Measurements from ENCODE around the gene FRMD4A. TPM values are rescaled to one million over a fixed set of nuclear protein-coding genes. Genes with fewer than 3 reads are reported as not detected.

Gene FRMD4A
- total and polyA plus RNA-seq, 12 donors, result 17.4 to 43.4 (median 30.3) TPM

GRCh38 chr10:13998163-13998835, 332.4 kb downstream of the FRMD4A start:
- no peak overlapping the region for H3K27ac ChIP-seq
- no peak overlapping the region for H3K4me3 ChIP-seq
- H3K27me3 ChIP-seq, result no peaks in the 10 kb centered on the region
- TF ChIP-seq CTCF (IDR thresholded peaks at IDR 0.05), result no peak
- no peak for DNase-seq
- H3K9me3 ChIP-seq, result no peaks in the 10 kb centered on the region
- peak in 3 of 8 donors; percentile 16 to 38 (median 32) for ATAC-seq
- no peaks in the 10 kb centered on the region for H3K36me3 ChIP-seq
- H3K4me1 ChIP-seq, result peaks cover 0 to 27% (median 12%) of the 10 kb centered on the region in 9 donors
- intact Hi-C loops (cut with DNase I), result loop anchor here in 1 of 10 donors (5.0 to 10.0 kb wide), 2 partner anchors 44 to 213 kb away; no protein-coding TSS in a partner anchor
- WGBS, 2 donors, result 40 to 43% methylated on average over 5 of the region's 5 CpGs

DNA sequence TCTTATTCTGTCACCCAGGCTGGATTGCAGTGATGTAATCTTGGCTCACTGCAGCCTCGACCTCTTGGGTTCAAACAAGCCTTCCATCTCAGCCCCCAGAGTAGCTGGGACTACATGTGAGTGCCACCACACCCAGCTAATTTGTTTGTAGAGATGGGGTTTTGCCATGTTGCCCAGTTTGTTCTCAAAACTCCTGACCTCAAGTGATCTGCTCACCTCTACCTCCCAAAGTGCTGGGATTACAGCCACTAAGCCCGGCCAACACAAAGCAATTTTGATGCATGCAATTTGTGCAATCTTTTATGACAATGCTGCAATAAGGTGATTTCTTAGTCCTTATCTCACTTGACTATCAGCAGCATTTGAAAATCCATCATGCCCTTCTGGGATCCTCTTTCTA, 333.1 kb downstream of the FRMD4A start:
- Histone ChIP-seq H3K36me3 (no peaks in the 10 kb centered on the region), H3K4me1 (peaks cover 0 to 34% (median 17%) of the 10 kb centered on the region in 9 donors), H3K4me3 (no peak overlapping the region), H3K9me3 (no peaks in the 10 kb centered on the region), H3K27me3 (no peaks in the 10 kb centered on the region), H3K27ac (no peak overlapping the region)
- intact Hi-C loops (cut with DNase I), result loop anchor here in 1 of 10 donors (5.0 to 10.0 kb wide), 2 partner anchors 45 to 213 kb away; no protein-coding TSS in a partner anchor
- DNase-seq, result no peak
- no peak for TF ChIP-seq CTCF (IDR thresholded peaks at IDR 0.05)
- 77 to 78% methylated on average over 2 of the region's 2 CpGs for WGBS, 2 donors
- peak in 1 of 8 donors; percentile 14 for ATAC-seq

GRCh38 chr10:13994932-13995331, 335.8 kb downstream of the FRMD4A start:
- no peaks in the 10 kb centered on the region for H3K9me3 ChIP-seq
- peak in 2 of 9 donors; percentile 10 to 15 for TF ChIP-seq CTCF (IDR thresholded peaks at IDR 0.05)
- no peak overlapping the region for H3K4me3 ChIP-seq
- H3K4me1 ChIP-seq, result peaks cover 2 to 61% (median 40%) of the 10 kb centered on the region in 9 donors
- DNase-seq, result no peak
- H3K36me3 ChIP-seq, result no peaks in the 10 kb centered on the region
- no peaks in the 10 kb centered on the region for H3K27me3 ChIP-seq
- ATAC-seq, result no peak
- intact Hi-C loops (cut with DNase I), result loop anchor here in 4 of 10 donors (5.0 to 10.0 kb wide), 4 partner anchors 47 to 210 kb away; no protein-coding TSS in a partner anchor
- H3K27ac ChIP-seq, result no peak overlapping the region
- WGBS, 2 donors, result 66 to 69% methylated on average over 5 of the region's 5 CpGs

DNA sequence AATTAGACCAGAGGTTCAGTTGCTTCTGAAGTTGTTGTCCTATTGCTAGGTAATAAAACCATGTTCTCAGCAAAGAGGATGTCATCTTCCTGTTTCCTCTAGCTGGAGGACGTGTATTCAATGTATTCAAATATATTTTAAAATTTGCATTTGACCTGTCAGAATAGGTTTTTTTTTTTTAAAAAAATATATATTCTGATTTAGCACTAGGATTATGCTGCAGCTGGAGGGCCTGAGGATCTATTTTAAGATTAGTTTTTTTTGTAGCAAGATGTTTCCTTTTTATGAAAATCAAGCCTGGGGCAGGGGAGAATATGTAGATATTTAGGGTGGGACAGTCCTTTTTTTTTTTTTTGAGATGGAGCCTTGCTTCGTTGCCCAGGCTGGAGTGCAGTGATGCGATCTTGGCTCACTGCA, 337.0 kb downstream of the FRMD4A start:
- intact Hi-C loops (cut with DNase I), result loop anchor here in 4 of 10 donors (5.0 to 10.0 kb wide), 3 partner anchors 101 to 209 kb away; no protein-coding TSS in a partner anchor
- ATAC-seq, result no peak
- peaks cover 6 to 69% (median 47%) of the 10 kb centered on the region in 9 donors for H3K4me1 ChIP-seq
- no peak overlapping the region for H3K4me3 ChIP-seq
- WGBS, 2 donors, result 67 to 68% methylated on average over 3 of the region's 3 CpGs
- no peaks in the 10 kb centered on the region for H3K36me3 ChIP-seq
- DNase-seq, result no peak
- H3K9me3 ChIP-seq, result no peaks in the 10 kb centered on the region
- no peaks in the 10 kb centered on the region for H3K27me3 ChIP-seq
- peak overlapping the region in 3 of 10 donors; percentile 18 to 34 (median 20) for H3K27ac ChIP-seq
- no peak for TF ChIP-seq CTCF (IDR thresholded peaks at IDR 0.05)

Measured in heart right ventricle (tissue), 16 donors.